ENCODE data around the gene KISS1.
A peak's percentile ranks its signal among the peaks of the same experiment; 100 is the strongest.

The KISS1 gene

DNA sequence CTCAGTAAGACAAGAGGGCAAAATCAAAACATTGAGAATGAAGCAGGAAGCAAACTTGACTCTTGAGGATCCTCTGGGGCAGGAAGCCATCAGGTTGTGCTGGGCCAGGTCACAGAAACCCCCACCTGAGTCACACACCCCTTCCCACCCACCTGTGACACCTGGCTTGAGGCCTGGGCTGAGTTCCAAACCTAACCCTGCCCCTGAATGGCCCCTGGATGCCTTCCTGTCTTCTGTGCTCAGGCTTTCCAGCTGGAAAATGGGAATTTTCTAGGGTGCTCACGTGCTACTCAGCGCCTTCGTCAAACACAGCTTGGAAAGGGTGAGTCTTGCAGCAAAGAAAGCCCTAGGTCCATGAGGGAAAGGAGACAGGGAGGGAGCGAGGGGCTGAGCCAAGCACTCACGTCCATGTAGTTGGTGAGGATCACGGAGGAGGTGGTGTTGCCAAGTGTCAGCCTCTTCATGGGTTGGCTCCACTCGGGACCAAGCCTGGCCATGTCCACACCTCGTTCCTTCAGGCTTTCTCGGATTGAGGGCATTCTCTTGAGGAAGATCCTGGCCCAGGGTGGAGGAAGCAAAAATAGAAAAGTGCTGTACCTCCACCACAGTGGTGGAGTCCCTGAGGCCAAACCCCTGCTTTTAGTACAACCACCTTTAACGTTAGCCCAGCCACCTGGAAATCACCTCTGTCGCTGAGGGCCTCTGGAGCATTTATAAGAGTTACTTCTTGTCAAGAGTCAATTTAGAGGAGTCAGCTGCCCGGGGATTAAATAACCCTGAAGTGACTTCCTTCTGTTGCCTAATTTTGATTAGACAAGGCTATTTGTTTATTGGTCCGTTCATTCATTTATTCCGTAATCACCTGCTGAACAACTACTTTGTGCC lies 34.4 kb downstream of the KISS1 start:
- no peak for TF ChIP-seq JUND (IDR thresholded peaks at IDR 0.05; ENCODE audit: low read depth)
- no peak for DNase-seq (ENCODE audit: low read depth in 1 of 2, low spot score in 1 of 2)
- in situ Hi-C loops (cut with HindIII; ENCODE audit: low pct_unique_long_range_greater_than_20kb, low sequenced_read_pairs), result no loop called here

DNA sequence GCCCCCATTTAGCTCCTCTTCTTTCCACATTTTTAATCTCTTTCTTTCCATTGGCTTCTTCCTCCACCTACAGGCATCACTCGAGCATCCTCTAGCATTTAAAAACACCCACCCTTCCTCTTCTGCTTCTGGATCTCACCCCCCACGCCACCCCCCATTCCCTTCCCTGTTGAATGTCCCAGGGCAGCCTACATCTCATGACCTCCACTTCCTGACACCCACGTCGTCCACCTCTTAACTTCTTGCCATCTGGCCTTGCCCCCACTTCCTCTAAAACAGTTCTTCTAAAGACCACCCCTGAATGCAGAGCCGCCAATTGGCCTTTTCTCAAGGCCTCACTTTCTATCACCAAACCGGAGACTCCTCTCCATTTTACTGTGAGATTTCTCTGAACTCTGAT lies 38.3 kb downstream of the KISS1 start:
- no peak for TF ChIP-seq JUND (IDR thresholded peaks at IDR 0.05; ENCODE audit: low read depth)
- in situ Hi-C loops (cut with HindIII; ENCODE audit: low pct_unique_long_range_greater_than_20kb, low sequenced_read_pairs), result no loop called here
- DNase-seq (ENCODE audit: low read depth in 1 of 2, low spot score in 1 of 2), result no peak

DNA sequence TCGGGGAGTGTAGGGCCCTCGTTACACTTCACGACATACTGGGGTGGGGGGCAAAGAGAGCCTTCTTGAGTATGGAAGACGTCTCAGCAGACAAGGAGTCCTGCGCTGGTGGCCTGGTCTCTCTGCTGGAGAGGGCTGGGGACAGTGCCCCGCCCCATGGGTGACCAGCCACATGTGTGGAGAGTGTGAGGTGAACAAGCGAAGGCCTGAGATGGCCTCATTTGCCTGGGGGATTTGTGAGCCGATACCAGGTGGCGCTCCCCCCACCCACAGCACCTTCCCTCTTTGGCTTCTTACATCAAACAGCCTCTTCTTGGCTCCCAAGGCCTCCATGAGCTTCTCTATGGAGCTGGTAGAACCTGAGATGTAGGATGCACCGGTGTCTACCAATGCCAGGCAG lies 40.4 kb downstream of the KISS1 start:
- TF ChIP-seq JUND (IDR thresholded peaks at IDR 0.05; ENCODE audit: low read depth), result no peak
- DNase-seq (ENCODE audit: low read depth in 1 of 2, low spot score in 1 of 2), result no peak
- in situ Hi-C loops (cut with HindIII; ENCODE audit: low pct_unique_long_range_greater_than_20kb, low sequenced_read_pairs), result no loop called here

DNA sequence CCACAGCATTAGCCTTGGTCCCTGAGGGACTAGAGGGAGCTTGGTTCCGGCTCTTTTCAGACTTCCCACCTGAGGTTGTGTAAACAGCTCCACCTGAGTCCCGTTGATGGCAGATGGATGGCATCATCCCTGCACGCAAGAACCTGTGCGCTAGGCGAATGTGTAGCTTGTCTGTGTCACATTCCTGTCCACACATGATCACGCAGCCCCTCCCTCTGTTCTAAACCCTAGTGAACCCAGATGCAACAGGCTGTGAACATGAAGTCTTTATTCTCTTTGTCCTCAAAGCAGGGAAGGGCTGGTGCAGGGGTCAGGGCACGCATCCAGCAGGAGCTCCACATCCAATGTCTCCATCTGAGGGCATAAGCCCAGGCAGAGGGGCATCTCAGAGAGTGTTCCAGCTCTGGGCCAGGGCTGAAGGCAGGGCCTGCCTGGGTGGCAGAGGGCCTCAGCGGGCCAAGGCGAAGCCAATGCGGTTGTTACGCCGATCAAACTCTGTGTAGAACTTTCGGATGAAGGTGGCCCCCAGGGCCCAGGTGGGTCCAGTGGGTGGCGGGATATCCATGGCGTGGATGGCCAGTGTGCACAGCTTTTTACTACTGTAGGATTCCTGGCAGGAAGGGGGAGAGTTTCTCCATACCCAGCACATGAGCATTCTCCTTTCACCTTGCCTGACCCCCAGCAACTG lies 41.6 kb downstream of the KISS1 start:
- TF ChIP-seq JUND (IDR thresholded peaks at IDR 0.05; ENCODE audit: low read depth), result no peak
- DNase-seq (ENCODE audit: low read depth in 1 of 2, low spot score in 1 of 2), result no peak
- in situ Hi-C loops (cut with HindIII; ENCODE audit: low pct_unique_long_range_greater_than_20kb, low sequenced_read_pairs), result no loop called here

DNA sequence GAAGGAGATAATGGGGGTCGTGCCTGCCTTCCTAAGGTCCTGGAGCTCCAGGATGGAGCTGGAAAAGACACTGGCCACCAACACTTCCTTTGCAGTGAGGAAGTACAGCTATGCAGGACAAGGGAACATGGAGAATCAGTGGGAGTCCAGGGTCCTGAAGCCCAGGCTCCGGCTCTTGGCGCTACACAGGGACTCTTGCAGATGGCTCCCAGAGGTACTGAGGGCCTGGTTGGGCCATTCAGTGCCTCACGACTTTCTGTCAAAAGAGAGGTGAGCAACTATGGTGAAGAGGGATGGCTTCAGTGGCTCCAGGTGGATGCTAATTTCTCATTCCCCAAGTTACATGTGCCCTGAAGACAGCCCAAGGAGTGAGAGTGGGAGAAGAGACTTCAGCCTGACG lies 42.6 kb downstream of the KISS1 start:
- DNase-seq (ENCODE audit: low read depth in 1 of 2, low spot score in 1 of 2), result no peak
- no peak for TF ChIP-seq JUND (IDR thresholded peaks at IDR 0.05; ENCODE audit: low read depth)
- in situ Hi-C loops (cut with HindIII; ENCODE audit: low pct_unique_long_range_greater_than_20kb, low sequenced_read_pairs), result no loop called here

DNA sequence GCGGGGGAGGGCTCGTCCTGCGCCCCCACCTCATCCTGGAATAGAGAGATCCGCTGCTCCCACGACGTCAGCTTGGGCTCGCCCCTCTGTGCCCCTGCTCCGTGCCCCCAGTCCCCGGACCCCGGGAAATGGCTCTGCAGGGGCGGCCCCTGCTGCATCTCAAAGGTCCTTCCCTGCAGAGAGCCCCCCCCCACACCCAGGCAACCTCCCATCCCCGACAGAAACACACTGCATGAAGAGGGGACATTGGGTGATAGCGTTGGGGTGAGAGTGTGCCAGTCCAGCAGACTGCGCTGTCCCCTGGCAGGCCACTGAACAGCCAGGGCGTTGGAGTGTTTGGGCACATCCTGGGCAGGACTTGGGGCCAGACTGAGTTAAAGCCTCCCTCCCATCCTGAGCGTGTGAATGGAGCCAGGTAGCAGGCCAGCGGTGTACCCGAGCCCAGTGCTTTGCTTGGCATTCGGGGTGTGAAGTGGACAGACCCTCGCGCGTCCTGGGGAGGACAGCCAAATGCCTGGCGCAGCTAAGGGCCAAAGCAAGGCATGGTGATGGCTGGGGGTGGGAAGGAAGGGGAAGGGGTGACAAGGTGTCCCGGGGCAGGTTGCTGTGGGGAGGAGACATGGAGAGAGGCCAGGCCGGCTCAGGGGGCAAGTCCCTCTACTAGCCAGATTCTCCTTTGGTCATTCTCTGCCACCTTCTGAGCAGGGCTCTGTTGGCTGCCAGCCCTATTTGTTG lies 43.8 kb downstream of the KISS1 start:
- no peak for DNase-seq (ENCODE audit: low read depth in 1 of 2, low spot score in 1 of 2)
- in situ Hi-C loops (cut with HindIII; ENCODE audit: low pct_unique_long_range_greater_than_20kb, low sequenced_read_pairs), result no loop called here
- TF ChIP-seq JUND (IDR thresholded peaks at IDR 0.05; ENCODE audit: low read depth), result no peak

DNA sequence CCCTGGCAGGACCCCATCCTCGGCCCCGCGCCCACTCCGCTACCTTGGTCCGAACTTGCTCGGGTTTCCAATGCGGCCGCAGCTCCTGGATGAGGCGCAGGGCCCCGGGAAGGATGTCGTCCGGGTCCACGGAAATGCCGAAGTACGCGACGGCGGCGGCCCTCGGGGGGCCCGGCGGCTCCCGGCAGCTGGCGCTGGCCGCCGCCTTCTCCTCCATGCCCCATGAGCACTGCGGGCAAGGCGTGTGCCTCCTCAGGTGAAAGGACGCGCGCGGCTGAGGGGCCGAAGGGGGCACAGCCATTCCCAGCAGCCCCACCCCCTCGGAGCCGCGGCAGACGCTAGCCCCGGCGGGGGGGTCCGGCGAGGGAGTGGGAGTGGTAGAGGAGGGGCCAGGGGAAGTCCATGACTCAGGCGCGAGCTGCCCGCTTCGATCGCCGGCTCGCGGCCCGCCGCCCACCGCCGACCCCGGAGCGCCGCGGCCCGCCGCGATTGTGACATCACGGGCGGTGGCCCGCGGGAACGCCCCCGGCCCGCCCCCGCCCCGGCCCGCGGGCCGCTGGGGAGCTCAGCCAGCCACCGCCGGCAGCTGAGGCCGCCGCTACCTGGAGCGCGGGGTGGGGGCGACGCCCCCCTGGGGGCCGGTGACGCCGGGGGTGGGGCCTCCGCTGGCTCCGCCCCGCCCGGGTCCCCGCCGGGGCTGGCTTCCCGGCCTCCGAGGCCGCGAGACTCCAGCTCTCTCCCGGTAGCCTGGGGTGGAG lies 44.6 kb downstream of the KISS1 start, which contains the start of gene ETNK2:
TSS of gene ETNK2 (minus strand) at position 493 of the 758 bp plus-strand sequence. CDS start at position 301, 192 bp downstream.
- peak; percentile 78 to 89 for DNase-seq (ENCODE audit: low read depth in 1 of 2, low spot score in 1 of 2)
- in situ Hi-C loops (cut with HindIII; ENCODE audit: low pct_unique_long_range_greater_than_20kb, low sequenced_read_pairs), result no loop called here
- TF ChIP-seq JUND (IDR thresholded peaks at IDR 0.05; ENCODE audit: low read depth), result no peak

DNA sequence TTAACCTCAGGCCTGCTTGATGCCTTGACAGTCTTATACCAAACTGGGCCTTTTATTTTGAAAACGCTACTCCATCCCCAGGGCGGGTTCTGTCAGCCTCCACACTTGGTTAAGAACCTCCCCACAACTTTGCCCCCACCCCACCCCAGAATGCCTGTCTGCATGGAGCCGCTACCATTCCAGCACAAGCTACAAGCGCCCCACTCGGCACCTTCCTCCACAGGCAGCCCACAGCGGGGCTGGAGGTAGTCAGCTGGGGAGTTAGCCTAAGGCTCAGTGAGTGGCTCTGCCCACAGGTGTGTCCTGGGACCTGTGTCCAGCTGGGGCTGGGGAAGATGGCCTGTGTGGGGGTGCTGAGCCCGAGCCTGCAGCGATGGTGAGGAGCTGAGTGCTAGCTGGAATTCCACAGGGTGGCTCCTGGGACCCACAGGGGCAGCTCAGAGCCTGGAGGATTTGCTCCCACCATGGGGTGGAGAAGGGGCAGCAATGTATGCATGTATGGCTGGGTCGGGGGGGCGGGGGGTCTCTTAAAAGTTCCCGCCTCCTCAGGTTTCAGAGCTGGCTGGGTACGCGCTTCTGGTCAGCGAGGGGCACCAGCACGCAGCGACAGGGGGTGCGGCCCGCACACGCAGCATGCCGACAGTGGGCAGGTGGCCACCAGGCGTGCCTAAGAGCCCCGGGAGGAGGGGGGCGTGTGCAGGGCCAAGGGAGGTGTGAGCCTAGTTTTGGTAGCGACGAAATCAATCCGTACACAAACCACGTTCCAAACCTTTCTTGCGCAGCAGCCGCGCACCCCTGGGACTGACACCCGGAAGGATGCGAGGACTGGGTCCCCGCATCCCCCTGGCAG lies 45.4 kb downstream of the KISS1 start:
- no peak for TF ChIP-seq JUND (IDR thresholded peaks at IDR 0.05; ENCODE audit: low read depth)
- DNase-seq (ENCODE audit: low read depth in 1 of 2, low spot score in 1 of 2), result peak in 1 of 2 experiments; percentile 56
- in situ Hi-C loops (cut with HindIII; ENCODE audit: low pct_unique_long_range_greater_than_20kb, low sequenced_read_pairs), result no loop called here

DNA sequence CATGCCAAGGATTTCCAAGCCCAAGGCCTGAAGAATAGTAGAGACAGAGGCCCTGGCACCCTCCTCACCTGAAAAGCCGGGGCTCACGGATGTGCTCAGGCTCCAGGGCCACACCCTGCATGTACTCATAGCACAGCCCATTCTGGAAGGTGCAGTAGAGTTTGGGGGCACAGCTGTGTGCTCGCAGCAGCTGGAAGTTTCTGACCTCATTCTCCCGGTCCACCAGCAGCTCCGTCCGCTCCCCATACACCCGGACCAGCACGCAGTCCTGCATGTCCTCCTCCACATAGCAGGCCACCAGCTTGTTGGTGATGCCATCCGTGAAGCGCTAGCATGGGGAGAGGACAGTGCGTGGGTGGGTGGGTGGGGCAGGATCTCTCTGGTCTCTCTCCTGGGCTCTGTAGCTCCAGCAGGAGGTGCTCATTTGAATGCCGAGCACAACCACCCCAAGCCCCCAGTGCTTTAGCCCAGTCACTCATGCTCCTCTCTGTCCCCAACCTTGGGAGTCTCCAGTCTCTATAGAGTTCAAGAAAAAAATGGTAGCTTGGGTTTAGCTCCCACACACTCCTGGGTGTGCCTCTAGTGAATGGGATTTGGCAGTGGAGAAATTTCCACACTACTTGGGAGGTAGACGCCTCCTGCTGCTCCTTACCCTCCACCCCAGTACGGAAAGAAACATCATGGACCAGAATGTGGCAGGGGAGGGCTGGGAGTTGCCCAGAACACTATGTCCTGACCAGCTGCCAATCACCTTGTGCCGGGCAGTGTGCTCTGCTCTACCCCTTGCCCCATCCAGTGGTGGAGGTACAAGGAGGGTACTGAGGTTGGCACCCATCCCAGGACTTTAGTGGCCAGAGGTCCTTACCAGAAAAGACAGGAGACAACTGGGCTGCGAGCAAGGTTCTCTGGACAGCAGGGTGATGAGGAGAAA lies 46.4 kb downstream of the KISS1 start:
- in situ Hi-C loops (cut with HindIII; ENCODE audit: low pct_unique_long_range_greater_than_20kb, low sequenced_read_pairs), result loop anchor here (25.0 kb wide), 1 partner anchor 288 kb away; the partner anchor contains the start of gene SNRPE
- DNase-seq (ENCODE audit: low read depth in 1 of 2, low spot score in 1 of 2), result peak in 1 of 2 experiments; percentile 24
- TF ChIP-seq JUND (IDR thresholded peaks at IDR 0.05; ENCODE audit: low read depth), result no peak

DNA sequence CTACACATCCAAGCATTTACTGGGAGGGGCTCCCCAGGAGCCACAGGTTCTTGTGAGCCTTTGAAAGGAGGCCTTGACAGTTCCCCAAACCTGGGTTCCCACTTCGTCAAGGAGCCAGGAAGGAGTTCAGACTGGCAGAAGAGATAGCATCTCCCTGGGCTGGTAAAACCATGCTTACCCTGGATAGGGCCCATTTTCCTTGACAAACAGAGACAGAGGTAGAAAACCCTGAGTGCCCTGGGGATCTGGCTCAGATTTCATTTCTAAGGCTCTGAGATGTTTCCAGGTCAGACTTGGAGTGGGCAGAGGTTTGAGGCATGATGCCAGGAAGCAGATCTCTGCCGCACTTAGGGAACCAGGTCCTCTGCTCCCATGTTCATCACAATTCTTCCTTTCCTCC lies 47.2 kb downstream of the KISS1 start:
- peak; percentile 68 to 90 for DNase-seq (ENCODE audit: low read depth in 1 of 2, low spot score in 1 of 2)
- in situ Hi-C loops (cut with HindIII; ENCODE audit: low pct_unique_long_range_greater_than_20kb, low sequenced_read_pairs), result loop anchor here (25.0 kb wide), 1 partner anchor 287 kb away; the partner anchor contains the start of gene SNRPE
- 0 out of 2 replicates have a peak, but pooled peaks have one; percentile 55 for TF ChIP-seq JUND (IDR thresholded peaks at IDR 0.05; ENCODE audit: low read depth)

All from T47D (cell line).